NCI-H2029 (cell line): ENCODE measurements around the gene TSHR.

Experiments
- DNase-seq: peaks from one replicate; lab custom pipeline; 2025; lab: John Stamatoyannopoulos, UW

The TSHR gene

GRCh38 chr14:81178063-81178462 lies 222.6 kb downstream of the TSHR start:
- no peak for DNase-seq

DNA sequence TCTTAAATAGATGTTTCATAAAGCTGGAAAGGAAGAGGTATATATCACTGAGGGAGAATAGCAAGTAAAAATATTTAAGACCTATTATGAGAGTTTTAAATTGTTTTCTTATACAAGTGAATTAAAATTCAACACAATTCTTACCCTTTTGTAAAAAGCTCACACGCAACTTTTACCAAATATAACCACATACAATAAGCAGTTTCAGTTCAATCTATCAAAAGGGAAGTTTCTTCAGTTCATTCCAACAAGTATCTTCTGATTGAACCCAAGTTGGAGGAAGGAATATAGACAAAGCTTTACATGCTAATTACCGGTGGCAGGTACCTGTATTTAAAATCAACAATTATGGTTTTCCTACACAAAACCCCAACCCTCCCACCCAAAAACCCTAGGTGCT lies 224.2 kb downstream of the TSHR start:
- no peak for DNase-seq

GRCh38 chr14:81187832-81188522 lies 232.6 kb downstream of the TSHR start:
- DNase-seq = no peak

DNA sequence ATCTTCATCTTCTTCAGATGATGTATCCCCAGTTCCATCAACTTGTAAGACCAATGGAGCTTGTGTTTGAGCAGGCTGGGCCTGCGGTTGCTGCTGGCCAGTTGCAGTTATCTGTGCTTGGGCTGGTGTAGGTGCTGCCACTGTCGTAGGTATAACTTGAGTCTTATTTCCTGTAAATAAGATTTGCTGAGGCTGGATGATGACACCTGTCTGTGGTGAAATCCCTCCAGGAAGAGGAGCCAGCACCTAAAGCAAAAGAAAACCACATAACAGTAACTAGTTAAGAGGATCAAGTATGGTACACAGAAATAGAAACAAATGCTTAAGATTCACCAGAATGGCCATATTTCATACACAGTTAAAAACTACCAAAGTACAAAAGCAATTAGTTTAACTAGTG lies 237.2 kb downstream of the TSHR start:
- no peak for DNase-seq

DNA sequence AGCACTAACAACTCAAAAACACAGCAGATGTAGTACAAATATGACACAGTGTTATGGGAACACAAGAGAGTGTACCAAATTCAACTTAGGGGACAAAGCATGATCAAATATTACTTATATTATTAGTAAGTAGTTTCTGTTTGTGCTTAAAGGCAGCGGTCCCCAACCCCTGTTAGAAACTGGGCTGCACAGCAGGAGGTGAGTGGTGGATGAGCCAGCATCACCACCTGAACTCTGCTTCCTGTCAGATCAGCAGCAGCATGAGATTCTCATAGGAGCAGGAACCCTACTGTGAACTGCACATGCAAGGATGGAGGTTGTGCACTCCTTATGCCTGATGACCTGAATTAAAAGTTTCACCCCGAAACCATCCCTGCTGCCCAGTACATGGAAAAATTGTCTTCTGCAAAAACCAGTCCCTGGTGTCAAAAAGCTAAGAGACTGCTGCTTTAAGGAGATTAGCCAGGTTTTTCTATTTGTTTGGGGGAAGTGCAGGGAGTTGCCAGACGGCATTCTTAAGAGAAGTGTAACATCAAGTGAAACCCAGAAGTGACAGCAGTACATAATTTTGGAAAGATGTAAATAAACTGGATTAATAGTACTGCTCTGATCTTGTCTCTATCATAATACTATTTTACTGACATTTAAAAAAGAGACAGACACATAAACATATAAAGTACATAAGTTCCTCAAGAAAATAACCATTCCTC lies 238.7 kb downstream of the TSHR start:
- no peak for DNase-seq
